Measurements from ENCODE around the gene ULK4.
"Not testable (repeated sequence)": the region's sequence is repeated elsewhere in the genome, so short reads cannot be mapped to it uniquely, and the experiment has no call there.

The ULK4 gene

GRCh38 chr3:41961751-41962679 lies at the start of gene ULK4:
TSS of gene ULK4 (minus strand) at chr3:41962103. CDS start at chr3:41954759, 7,344 bp downstream.
- peak; percentile 94 for DNase-seq

GRCh38 chr3:42010530-42010929 lies 48.6 kb upstream of the ULK4 start:
- DNase-seq: no peak

- DNase-seq: no peak
Measured at GRCh38 chr3:42009456-42009855, 47.6 kb upstream of the ULK4 start.

DNA sequence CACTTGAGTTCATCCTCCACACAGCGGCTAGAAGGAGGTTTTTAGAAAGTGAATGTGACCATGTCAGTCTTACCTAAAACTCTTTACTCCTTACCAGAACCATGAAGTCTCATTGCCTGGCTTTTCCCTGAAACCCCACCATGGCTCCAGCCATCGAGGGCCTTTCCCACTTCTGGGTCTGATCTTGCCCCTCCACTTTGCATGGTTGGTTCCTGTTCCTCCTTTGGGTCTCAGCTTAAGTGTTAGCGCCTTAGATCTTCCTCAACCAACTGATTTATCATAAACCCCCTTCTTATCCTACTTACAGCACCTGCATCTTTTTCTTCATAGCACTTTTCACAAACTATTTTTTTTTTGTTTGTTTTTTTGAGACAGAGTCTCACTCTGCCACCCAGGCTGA lies 45.9 kb upstream of the ULK4 start:
- DNase-seq: no peak

DNA sequence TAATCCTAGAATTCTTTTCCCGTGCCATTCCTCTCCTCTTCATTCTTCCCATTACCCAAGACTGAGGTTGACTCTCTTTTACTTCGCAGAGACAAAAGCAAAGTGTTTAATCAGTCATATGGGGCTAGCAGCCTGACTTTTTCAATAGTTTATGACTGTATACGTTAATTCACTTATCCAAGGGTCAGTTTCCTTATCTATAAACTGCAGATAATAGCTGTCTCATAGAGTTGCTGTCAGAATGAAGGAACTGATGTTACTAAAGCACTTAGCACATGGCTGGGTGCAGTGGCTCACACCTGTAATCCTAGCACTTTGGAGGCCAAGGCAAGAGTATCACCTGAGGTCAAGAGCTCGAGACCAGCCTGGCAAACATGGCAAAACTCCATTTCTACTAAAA lies 43.5 kb upstream of the ULK4 start:
- DNase-seq: no peak

DNA sequence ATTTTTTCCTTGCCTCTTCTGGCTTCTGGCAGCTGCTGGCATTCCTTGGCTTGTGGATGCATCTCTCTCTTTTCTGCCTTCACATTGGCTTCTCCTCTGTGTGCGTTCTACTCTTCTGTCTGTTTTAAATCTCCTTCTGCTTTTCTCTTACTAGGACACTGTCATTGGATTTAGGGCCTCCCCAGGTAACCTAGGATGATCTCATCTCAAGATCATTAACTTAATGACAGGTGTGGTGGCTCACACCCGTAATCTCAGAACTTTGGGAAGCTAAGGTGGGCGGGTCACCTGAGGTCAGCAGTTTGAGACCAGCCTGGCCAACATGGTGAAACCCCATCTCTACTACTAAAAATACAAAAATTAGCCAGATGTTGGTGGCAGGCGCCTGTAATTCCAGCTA lies 40.9 kb upstream of the ULK4 start:
- no peak for DNase-seq

GRCh38 chr3:42001777-42002176 lies 39.9 kb upstream of the ULK4 start:
- no peak for DNase-seq

DNA sequence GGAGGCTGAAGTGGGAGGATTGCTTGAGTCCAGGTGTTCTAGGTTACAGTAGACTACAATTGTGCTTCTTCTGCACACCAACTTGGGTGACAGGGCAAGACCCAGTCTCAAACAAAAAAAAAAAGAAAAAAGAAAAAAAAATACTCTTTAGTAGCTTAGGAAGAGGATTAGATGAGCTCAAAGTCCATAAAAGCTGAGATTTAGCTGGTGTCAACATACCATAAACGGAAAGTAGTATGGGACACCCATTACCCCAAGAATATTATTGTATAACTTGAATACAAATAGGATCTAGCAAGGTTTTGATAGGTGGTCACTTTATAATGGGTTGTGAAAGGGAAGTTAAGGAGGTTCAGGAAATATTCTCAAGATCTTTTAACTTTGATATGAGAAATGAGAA lies 38.0 kb upstream of the ULK4 start:
- no peak for DNase-seq

- DNase-seq: no peak
Measured at GRCh38 chr3:41997702-41998550, 36.0 kb upstream of the ULK4 start.

- DNase-seq: no peak
Measured at GRCh38 chr3:41991437-41991836, 29.5 kb upstream of the ULK4 start.

DNA sequence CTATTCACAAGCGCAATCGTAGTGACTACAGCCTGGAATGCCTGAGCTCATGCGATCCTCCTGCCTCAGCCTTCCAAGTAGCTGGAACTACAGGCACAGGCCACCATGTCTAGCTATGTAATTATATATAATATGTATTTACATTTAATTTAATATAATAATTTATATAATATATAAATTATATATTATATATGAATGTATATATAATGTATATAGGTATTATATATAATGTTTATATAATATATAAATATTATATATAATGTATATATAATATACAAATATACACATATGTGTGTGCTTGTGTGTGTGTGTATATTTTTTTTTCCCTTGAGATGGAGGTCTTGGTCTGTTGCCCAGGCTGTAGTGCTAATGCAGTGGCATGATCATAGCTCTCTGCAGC lies 27.6 kb upstream of the ULK4 start:
- no peak for DNase-seq

- no peak for DNase-seq
Measured at GRCh38 chr3:41987627-41988026, 25.7 kb upstream of the ULK4 start.

GRCh38 chr3:41986561-41986960 lies 24.7 kb upstream of the ULK4 start:
- no peak for DNase-seq

- DNase-seq: no peak
Measured at GRCh38 chr3:41985018-41985417, 23.1 kb upstream of the ULK4 start.

DNA sequence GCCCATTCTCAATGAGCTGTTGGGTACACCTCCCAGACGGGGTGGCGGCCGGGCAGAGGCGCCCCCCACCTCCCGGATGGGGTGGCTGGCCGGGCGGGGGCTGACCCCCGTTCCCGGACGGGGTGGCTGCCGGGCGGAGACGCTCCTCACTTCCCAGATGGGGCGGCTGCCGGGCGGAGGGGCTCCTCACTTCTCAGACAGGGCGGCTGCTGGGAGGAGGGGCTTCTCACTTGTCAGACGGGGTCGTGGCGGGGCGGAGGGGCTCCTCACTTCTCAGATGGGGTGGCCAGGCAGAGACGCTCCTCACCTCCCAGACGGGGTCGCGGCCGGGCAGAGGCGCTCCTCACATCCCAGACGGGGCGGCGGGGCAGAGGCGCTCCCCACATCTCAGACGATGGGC lies 21.2 kb upstream of the ULK4 start:
- not testable (repeated sequence) for DNase-seq

DNA sequence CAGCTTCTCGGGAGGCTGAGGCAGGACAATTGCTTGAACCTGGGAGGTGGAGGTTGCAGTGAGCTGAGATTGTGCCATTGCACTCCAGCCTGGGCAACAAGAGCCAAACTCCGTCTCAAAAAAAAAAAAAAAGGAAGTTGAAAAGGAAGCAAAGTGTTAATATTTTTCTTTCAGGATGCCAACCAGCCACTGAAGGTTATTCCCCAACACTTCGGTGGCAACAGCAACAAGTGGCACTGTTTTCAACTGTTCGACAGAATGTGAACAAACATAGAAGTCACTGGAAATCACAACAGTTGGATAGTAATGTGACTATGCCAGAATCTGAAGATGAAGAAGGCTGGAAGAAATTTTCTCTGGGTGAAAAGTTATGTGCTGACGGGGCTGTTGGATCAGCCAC lies 15.5 kb upstream of the ULK4 start:
- not testable (repeated sequence) for DNase-seq

GRCh38 chr3:41975416-41976103 lies 13.7 kb upstream of the ULK4 start:
- no peak for DNase-seq

- no peak for DNase-seq
Measured at GRCh38 chr3:41974223-41974622, 12.3 kb upstream of the ULK4 start.

DNA sequence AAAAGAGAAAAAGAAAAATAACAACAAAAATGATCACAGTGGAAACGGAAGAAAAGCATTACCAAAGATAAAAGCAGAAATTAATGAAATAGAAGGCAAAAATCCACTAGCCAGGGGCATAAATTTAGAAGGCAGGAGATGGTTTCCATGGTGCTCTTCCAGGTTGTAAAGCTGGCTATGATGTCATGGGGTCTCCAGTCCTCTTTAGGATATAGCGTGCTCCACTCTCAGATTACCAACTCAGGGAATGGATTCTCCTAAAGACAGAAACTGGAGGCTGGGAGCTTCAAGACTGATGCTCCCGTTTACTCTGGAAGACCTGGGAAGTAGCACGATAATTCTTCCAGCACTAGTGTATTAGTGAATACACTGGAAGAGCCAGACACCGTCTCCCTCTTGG lies 10.9 kb upstream of the ULK4 start:
- DNase-seq: no peak

GRCh38 chr3:41966206-41966605 lies 4.3 kb upstream of the ULK4 start:
- DNase-seq: no peak

DNA sequence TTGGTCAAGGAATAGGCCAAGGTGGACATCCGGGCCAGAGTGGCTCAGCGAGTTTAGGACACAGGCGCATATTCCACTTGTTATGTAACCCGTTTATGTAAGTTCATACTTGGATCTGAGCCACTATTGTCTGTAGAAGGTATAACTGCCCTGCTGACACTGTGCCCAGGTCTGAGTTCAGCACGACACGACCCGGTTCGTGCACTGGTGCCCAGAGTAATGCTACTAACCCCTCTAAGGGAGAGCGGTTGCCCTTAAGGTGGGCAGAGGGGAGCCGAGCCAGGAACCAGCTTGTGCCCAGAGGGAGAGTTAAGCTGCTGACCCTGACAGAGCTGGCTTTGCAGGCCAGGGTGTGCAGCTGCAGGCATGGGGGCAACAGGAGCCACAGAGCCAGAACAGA lies 1.9 kb upstream of the ULK4 start:
- DNase-seq: no peak

- DNase-seq: peak; percentile 44
Measured at GRCh38 chr3:41960826-41961750, 815 bp downstream of the ULK4 start.
